VCaP (cell line): ENCODE data around the gene COL4A2.
"Not testable (repeated sequence)": the region's sequence is repeated elsewhere in the genome, so short reads cannot be mapped to it uniquely, and the experiment has no call there.

Experiments used
- H3K27ac ChIP-seq: fragments of 450-650 bp; 2 replicates; pipeline ENCODE4 v1.5.1; 2017
- CTCF ChIP-seq: fragments of 450-650 bp; conservative IDR thresholded peaks from 2 replicates; pipeline ENCODE4 v1.5.1; 2017; ENCODE audit warnings: mild to moderate bottlenecking, moderate library complexity

Gene COL4A2

DNA sequence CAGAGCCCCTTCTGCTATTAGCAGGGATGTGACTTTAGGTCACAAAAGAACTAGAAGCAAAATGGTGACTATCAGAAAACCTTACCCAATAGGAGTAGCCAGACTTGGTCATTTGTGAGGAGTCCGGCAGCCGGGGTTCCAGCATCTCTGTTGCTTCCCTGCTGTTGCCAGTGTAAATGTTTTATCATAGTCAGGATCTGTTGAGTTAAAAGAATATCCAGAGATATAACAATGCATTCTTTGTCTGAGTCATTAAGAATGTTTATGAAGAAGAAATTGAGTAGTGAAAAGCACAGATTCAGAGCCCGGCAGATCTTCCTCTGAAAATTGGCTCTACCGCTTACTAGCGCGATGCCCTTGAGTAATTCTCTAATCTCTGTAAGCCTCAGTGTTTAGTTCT, 84.2 kb downstream of the COL4A2 start:
- no peak overlapping the region for H3K27ac ChIP-seq
- no peak for TF ChIP-seq CTCF

DNA sequence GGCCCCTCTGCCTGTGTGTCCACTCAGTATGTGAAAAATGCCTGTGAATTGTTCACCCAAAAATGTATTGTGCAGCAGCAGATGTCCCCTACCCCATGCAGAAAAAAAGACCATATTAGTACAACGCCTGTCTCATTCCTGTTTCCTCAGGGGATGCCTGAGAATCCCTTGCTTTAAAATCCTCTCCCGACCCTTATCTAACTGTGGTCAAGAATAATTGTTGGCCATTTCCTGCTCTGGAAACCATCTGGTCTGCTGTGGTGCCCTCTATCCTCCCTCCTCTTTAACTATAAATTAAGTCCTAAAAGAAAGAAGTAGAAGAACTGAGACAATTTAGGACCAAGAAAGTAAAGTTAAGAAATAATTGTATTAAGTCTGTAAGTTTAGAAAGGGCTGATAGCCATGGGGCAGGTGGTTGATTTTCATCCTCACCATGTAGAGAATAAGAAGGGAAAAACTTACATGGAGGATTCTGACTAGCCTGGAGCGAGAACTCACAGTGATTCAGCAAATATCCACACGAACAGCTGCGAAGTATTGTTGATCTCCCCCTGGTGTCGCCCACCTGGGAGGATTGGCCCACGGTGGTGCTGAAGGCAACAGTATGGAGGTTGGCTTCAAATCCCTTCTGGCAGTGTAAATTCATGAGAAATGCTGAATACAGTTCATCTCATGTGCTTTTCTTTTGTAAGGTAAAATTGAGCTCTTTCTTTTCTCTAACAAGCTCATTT, 85.6 kb downstream of the COL4A2 start:
- no peak overlapping the region for H3K27ac ChIP-seq
- TF ChIP-seq CTCF = no peak

- no peak for TF ChIP-seq CTCF
- no peak overlapping the region for H3K27ac ChIP-seq
These were observed 86.7 kb downstream of the COL4A2 start for GRCh38 chr13:110393761-110394160.

DNA sequence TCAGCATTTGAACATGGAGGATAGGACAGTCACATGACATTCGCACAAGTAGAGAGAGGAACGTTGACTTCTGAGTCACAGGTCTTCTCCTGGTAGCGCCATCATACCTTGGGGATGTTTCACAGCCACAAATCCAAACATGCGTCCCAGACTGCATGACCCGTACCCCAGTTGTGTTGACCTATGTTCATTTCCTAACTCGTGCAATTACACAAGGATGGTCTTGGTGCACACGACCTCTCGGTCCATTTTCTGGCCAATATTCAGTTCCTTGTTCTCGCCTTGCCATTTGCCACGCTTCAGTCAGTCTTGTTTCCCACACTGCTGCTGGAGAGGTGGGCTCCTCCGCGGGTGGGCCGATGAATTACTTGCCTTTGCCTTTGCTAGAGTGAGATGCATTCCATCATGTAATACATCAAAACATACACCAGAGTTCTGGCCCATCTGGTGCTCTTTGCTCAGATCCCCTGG, 87.3 kb downstream of the COL4A2 start:
- H3K27ac ChIP-seq = no peak overlapping the region
- no peak for TF ChIP-seq CTCF

DNA sequence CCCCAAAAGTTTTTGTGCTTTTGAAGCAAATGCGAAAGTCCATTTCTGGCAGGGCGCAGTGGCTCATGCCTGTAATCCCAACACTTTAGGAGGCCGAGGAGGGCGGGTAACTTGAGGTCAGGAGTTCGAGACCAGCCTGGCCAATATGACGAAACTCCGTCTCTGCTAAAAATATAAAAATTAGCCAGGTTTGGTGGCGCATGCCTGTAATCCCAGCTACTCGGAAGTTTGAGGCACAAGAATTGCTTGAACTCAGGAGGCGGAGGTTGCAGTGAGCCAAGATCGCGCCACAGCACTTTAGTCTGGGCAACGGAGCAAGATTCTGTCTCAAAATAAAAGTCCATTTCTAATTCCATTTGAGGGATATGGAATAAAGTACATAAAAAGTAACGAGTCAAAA, 88.5 kb downstream of the COL4A2 start:
- H3K27ac ChIP-seq = not testable (repeated sequence)

GRCh38 chr13:110396476-110396875, 89.4 kb downstream of the COL4A2 start:
- no peak for TF ChIP-seq CTCF
- no peak overlapping the region for H3K27ac ChIP-seq

DNA sequence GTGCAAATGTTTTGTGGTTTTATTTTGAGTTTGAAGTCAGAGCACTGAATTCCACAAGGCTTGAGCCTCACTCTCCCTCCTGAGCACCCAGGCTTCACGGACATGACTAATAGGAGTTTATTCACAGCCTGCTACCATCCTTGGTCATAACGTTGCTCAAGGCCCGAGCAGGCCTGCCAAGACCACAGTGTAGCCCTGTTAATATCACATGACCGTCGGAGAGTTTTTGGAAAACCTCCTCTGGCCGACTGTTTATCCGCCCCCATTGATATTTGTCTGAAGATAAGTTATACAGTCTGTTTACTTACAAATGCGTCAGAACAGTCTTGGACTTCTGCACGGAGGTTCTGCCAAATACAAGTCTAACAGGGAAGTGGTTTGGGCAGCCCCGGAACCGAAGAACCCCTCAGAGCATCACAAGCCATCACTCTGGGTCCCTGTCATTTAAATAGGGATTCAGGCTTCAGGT, 89.9 kb downstream of the COL4A2 start:
- no peak overlapping the region for H3K27ac ChIP-seq
- TF ChIP-seq CTCF = no peak

DNA sequence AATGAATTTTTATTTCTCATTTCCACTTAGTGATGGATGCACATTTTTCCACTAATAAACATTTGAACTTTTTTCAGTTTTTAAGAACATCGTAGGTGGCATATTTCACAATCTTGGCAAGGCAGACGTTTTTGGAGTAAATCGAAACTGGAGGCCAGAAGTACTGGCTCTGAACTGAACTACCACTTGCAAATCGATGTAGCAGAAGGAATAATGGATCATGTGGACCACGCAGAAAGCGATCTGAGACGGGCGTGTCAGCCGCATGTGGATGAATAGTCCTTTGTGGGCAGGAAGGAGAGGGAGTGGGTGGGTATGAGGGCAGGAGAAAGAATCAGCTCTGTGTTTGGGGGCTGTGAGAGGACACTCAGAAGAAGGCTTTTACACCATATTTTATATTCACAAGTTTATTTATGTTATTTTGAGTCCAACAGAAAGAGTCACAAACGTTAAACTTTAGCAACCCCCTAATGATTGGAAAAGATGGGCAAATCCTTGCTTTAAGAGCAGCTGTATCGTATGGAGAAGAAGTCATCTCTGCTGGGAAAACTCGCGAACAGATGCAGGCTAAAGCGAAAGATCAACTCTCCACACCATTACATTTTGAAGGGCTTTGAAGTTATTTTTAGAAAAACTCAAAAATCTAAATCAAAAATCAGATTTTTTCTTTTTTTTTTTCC, 90.5 kb downstream of the COL4A2 start:
- no peak overlapping the region for H3K27ac ChIP-seq
- no peak for TF ChIP-seq CTCF
